Stimulated activated CD4-positive, alpha-beta T cell treated with anti-CD3 and anti-CD28 coated beads, Interleukin-4, amount 100 ng/mL, for 4 hours (primary cell): Measurements from ENCODE around the gene UVRAG.

ENCODE experiments used
- DNase-seq, 2 experiments: peaks; one replicate each; pipeline ENCODE4 v3.0.0-alpha.2; 2020

The UVRAG gene

GRCh38 chr11:76155500-76156227 lies 340.7 kb downstream of the UVRAG start:
- DNase-seq: no peak

- no peak for DNase-seq
Observed at GRCh38 chr11:76156971-76157427, 342.0 kb downstream of the UVRAG start.

GRCh38 chr11:76157891-76158290 lies 342.9 kb downstream of the UVRAG start:
- no peak for DNase-seq

DNA sequence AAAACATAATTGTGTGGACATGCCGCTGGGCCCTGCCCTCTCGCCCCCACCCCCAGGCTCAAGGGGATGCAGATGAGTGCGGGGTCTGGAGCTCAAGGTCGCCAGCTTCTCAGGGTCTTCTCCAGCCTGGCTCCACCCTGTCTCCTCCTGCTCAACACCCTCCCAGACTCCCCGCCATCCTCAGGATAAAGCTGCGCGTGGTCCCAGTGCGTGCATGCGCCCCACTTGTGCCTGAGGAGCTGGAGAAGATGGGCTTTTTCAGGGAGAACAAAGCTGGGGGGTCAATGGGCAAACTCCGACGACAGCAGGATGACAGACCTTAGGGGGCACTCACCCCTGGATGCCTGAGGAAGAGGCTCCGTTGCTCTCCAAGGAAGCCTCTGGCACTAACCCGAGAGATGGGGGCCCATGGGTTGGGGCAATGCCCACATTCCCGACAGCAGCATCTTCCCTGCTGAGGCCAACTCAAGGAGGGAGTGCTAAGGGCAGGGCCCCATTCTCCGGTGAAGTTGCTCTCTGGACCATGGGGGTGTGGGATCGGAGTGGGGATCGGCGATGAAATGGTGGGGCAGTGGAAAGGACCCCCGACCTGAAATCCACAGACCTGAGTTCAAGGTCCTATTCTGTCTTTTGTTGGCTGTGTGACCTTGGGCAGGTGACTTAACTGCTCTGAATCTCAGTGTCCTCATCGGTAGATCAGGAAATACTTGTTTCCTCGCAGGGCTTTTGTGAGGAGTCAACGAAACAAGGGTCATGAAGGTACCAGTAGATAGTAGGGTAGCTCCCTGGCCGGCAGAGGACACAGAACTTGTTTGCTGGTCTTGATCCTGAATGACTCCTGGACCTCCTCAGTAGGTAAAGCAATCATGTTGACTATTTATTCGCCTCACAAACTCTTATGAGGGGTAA lies 343.6 kb downstream of the UVRAG start:
- no peak for DNase-seq

DNA sequence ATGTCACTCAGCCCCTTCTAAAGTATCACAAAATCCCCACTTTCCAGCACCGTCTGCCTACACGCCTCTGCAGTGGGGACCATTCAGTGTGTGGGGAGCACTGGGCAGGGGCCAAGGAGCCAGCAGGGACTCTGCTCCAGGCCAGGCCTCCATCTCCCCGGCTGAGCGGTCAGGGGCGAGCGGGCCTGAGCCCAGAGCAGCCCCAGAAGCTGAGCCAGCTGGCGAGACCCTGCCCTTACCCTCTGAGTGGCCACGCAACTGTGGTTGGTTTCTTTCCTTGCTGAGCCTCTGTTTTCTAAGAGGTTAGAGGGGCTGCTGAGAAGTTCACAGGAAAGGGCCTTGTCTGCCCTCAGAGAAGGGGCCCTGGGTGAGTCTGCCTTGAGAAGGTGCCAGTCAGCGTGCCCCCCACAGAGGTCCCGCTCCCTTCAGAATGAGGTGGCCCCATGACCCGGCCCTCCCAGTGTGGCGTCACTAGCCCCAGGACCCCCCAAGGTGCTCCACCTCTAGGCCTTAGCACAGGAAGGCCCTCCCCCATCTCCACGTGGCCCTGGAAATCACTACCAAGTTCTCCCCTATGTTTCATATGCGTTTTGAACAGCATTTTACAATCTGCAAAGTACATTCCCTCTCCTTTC lies 344.4 kb downstream of the UVRAG start:
- DNase-seq: no peak

GRCh38 chr11:76159983-76160661 lies 345.1 kb downstream of the UVRAG start:
- no peak for DNase-seq

DNA sequence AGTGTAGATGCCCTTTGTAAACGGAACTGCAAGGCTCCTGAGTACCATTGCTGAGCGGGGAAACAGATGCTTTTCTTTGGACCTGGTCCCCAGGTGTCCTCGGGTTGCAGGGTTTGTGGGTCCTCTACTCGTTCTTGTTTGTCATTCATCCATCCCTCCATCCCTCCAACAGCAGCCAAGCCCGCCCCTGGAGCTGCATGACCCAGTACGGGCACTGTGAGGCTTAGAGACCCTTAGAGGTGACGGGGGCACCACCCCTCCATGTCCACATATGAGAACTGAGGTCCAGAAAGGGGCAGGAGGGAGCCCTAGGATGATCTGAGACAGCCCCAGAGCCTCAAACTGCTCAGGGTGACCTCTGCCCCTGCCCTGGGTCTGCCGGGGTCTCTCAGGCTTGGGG lies 345.8 kb downstream of the UVRAG start:
- no peak for DNase-seq

- no peak for DNase-seq
Observed at GRCh38 chr11:76161261-76161961, 346.4 kb downstream of the UVRAG start.

- DNase-seq: no peak
Observed at GRCh38 chr11:76162336-76163288, 347.6 kb downstream of the UVRAG start.

- no peak for DNase-seq
Observed at GRCh38 chr11:76163289-76163880, 348.4 kb downstream of the UVRAG start.

GRCh38 chr11:76164081-76164480 lies 349.1 kb downstream of the UVRAG start:
- no peak for DNase-seq

- DNase-seq: no peak
Observed at GRCh38 chr11:76164861-76165751, 350.1 kb downstream of the UVRAG start.

GRCh38 chr11:76166314-76166713 lies 351.3 kb downstream of the UVRAG start:
- DNase-seq: no peak

- DNase-seq: no peak
Observed at GRCh38 chr11:76167590-76167989, 352.6 kb downstream of the UVRAG start.

- no peak for DNase-seq
Observed at GRCh38 chr11:76169473-76169896, 354.5 kb downstream of the UVRAG start.

DNA sequence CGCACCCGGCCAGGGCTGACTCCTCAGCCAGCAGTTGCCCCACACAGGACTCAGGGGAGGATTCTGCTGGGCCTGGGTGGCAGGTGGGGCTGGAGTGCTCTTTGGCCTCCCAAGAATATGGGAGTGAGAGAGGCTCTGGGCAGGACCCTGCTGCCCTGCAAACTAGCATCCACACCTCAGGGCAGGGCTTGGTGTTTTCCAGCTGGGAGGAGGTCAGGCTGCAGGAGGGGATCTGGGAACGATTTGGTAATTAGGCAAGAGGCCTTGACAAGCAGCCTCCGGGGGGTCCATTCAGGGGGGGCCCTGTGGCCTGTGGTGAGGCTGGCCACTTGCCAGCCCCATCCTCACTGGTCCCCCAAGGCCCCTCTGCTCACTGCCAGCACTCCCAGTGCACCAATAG lies 355.5 kb downstream of the UVRAG start:
- DNase-seq: no peak

GRCh38 chr11:76172583-76172982 lies 357.6 kb downstream of the UVRAG start:
- DNase-seq: no peak

DNA sequence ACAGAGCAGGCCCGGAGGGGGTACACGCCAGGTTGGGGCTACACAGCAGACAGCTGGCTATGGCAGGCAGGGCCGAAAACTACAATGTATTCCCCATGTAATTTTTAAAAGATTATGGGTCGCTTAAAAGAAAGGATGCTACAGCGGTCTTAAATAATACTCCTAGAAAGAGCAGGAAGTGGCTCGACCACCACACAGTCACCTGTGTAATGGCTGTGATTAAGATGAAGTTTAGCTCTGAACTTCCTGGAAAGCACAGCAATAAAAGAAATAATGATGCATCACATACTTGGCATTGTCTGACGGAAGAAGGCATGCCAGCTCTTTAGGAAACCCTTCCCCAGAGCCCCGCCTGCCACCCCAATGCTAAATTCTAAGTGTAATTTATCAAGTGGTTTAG lies 358.7 kb downstream of the UVRAG start:
- no peak for DNase-seq

GRCh38 chr11:76174330-76174729 lies 359.3 kb downstream of the UVRAG start:
- no peak for DNase-seq

DNA sequence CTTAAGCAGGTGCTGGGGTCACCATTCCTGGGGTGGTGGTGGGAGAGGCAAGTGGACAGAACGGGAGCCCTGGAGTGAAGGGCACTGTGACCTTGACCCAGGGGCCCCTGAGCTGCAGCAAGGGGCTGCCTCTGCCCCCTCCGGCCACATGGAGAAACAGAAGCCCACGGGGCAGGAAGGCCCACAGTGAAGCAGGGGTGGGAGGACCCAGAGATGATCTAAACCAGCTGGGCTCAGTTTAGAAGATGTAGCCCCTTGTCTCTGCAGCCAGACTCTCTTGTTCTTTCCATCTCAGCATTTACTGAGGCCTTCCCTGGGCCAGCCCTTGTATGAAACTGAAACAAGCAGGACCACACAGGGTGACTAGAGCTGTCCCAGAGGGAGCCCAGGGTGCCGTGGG lies 360.8 kb downstream of the UVRAG start:
- no peak for DNase-seq
